K562 (cell line): ENCODE results near the gene ARAF. TPM values are rescaled to one million over a fixed set of nuclear protein-coding genes. Genes with fewer than 3 reads are reported as not detected.

ENCODE experiments used
- ARID1B ChIP-seq: fragments of 450-650 bp; IDR thresholded peaks from 2 replicates; pipeline ENCODE4 v1.6.1; 2016; ENCODE audit warnings: antibody characterized with exemption, mild to moderate bottlenecking, inconsistent platforms
- CTCF ChIP-seq, 3 experiments: IDR thresholded peaks in 2 of 3; conservative IDR thresholded peaks in 1 of 3; 2 replicates each; pipeline ENCODE4 v1.5.1; 2011 to 2012; ENCODE audit warnings: low read length in 3 of 3, mild to moderate bottlenecking in 3 of 3, control low read depth in 2 of 3, improper control_type of control experiment in 1 of 3, inconsistent platforms in 1 of 3, low read depth in 1 of 3, mixed read lengths in 1 of 3, moderate library complexity in 1 of 3; ENCODE audit not compliant: insufficient read depth in 2 of 3
- HIVEP1 ChIP-seq: fragments of 250-450 bp; sonication (Bioruptor Pico); IDR thresholded peaks from 2 replicates; pipeline ENCODE4 v1.4.0; 2020; ENCODE audit warnings: mild to moderate bottlenecking
- HNRNPK ChIP-seq: fragments of 200-400 bp; formaldehyde crosslinking; IDR thresholded peaks from one replicate; pipeline ENCODE4 v1.6.1; 2018; ENCODE audit warnings: mild to moderate bottlenecking, low read depth, low read length; ENCODE audit not compliant: poor library complexity, severe bottlenecking
- IRF9 ChIP-seq: fragments of 450-650 bp; IDR thresholded peaks from 2 replicates; pipeline ENCODE4 v1.6.1; 2016; ENCODE audit warnings: missing biosample characterization, missing genetic modification characterization
- JUN ChIP-seq, 2 experiments: sonication (generic) in 1 of 2; formaldehyde crosslinking in 1 of 2; IDR thresholded peaks; 2 replicates each; pipeline versions ENCODE4 v1.6.1 to v1.8.0; 2012 to 2022; ENCODE audit warnings: borderline replicate concordance in 2 of 2, mild to moderate bottlenecking in 2 of 2, improper control_type of control experiment in 1 of 2, low read depth in 1 of 2, low read length in 1 of 2, missing genetic modification reagents in 1 of 2
- MCM2 ChIP-seq: fragments of 450-650 bp; IDR thresholded peaks from 2 replicates; pipeline ENCODE4 v1.6.1; 2017; ENCODE audit warnings: low read depth, mild to moderate bottlenecking
- MECOM ChIP-seq: fragments of 250-450 bp; sonication (Bioruptor Pico); IDR thresholded peaks from 2 replicates; pipeline ENCODE4 v1.8.0; 2022; ENCODE audit warnings: inconsistent platforms
- NR2C2 ChIP-seq, 2 experiments: fragments of 200-800 bp in 1 of 2; sonication (Bioruptor generic) in 1 of 2; sonication (generic) in 1 of 2; formaldehyde crosslinking in 1 of 2; IDR thresholded peaks; 2 replicates each; pipeline versions ENCODE4 v1.6.1 to v1.8.0; 2016 to 2022; ENCODE audit warnings: mild to moderate bottlenecking in 1 of 2, missing compliant biosample characterization in 1 of 2, missing genetic modification characterization in 1 of 2, missing genetic modification reagents in 1 of 2
- SREBF1 ChIP-seq: fragments of 150-350 bp; IDR thresholded peaks from 2 replicates; pipeline ENCODE4 v1.6.1; 2014; ENCODE audit warnings: antibody characterized with exemption, low read depth, low read length, borderline replicate concordance
- SRF ChIP-seq, 2 experiments: fragments of 250-450, 450-650 bp in 1 of 2; sonication (Bioruptor Pico) in 1 of 2; sonication (generic) in 1 of 2; formaldehyde crosslinking; IDR thresholded peaks; 2 replicates each; pipeline versions ENCODE4 v1.5.0 to v1.5.1; 2020 to 2022; ENCODE audit warnings: mild to moderate bottlenecking in 1 of 2, missing genetic modification reagents in 1 of 2
- TAF7 ChIP-seq: fragments of 450-650 bp; IDR thresholded peaks from 2 replicates; pipeline ENCODE4 v1.6.1; 2016; ENCODE audit warnings: missing genetic modification characterization, missing compliant biosample characterization
- TOE1 ChIP-seq, 2 experiments: fragments of 450-650 bp in 1 of 2; sonication (generic) in 1 of 2; formaldehyde crosslinking in 1 of 2; IDR thresholded peaks; 2 replicates each; pipeline versions ENCODE4 v1.7.1 to v1.8.0; 2016 to 2022; ENCODE audit warnings: borderline replicate concordance in 2 of 2, mild to moderate bottlenecking in 2 of 2, antibody characterized with exemption in 1 of 2, inconsistent platforms in 1 of 2, low read depth in 1 of 2, missing genetic modification reagents in 1 of 2, moderate library complexity in 1 of 2
- WHSC1 ChIP-seq: IDR thresholded peaks from one replicate; pipeline ENCODE4 v1.6.1; 2012; ENCODE audit warnings: low read length, control low read depth, inconsistent platforms
- XRCC3 ChIP-seq: fragments of 450-650 bp; IDR thresholded peaks from 2 replicates; pipeline ENCODE4 v1.6.1; 2017; ENCODE audit warnings: mild to moderate bottlenecking, moderate library complexity
- ZBTB34 ChIP-seq: fragments of 250-450 bp; sonication (Bioruptor Pico); IDR thresholded peaks from 2 replicates; pipeline ENCODE4 v1.8.0; 2021; ENCODE audit warnings: mild to moderate bottlenecking, moderate library complexity
- ZKSCAN1 ChIP-seq: fragments of 150-350 bp; IDR thresholded peaks from 2 replicates; pipeline ENCODE4 v1.6.1; 2016; ENCODE audit warnings: low read depth, low read length
- ZNF280B ChIP-seq: fragments of 250-450 bp; sonication (Bioruptor Pico); IDR thresholded peaks from 2 replicates; pipeline ENCODE4 v1.5.1; 2021; ENCODE audit warnings: mild to moderate bottlenecking
- polyA plus RNA-seq, 8 experiments: library from polyadenylated mRNA; depleted of rRNA in 4 of 8; stranded (reverse) in 5 of 8; unstranded in 3 of 8; fragments of >200 nt; fragmentation: Nextera tagmentation in 2 of 8; fragmentation: Illumina TruSeq in 1 of 8; extraction: Ambion mirVana in 2 of 8; extraction: Trizol in 1 of 8; gene quantifications; 2 replicates each; pipeline versions ENCODE4 v1.2.1 to v1.2.3, GENCODE V29; 2011 to 2014; ENCODE audit warnings: inconsistent platforms in 1 of 8, missing spikeins in 1 of 8
- total RNA-seq, 7 experiments: library from RNA; depleted of rRNA in 6 of 7; stranded (reverse); fragments of >200 nt in 6 of 7; fragmentation: Illumina TruSeq in 2 of 7; extraction: Trizol in 2 of 7; gene quantifications; 2 replicates each; pipeline versions ENCODE4 v1.2.1 to v1.2.3, GENCODE V29; 2011 to 2021; ENCODE audit warnings: low replicate concordance in 1 of 7
- TF ChIP-seq, protein P1 (sequence below), 2 experiments: fragments of 450-650 bp; conservative IDR thresholded peaks; 2 replicates each; pipeline ENCODE4 v1.6.1; 2017; ENCODE audit warnings: mild to moderate bottlenecking in 2 of 2, moderate library complexity in 2 of 2

ARAF gene
- total and polyA plus RNA-seq, 9 of the 15 experiments (the other 6 are each of a cell fraction or from before 2014, with no cell fraction given) = 5.5 to 70.0 (median 29.4) TPM

DNA sequence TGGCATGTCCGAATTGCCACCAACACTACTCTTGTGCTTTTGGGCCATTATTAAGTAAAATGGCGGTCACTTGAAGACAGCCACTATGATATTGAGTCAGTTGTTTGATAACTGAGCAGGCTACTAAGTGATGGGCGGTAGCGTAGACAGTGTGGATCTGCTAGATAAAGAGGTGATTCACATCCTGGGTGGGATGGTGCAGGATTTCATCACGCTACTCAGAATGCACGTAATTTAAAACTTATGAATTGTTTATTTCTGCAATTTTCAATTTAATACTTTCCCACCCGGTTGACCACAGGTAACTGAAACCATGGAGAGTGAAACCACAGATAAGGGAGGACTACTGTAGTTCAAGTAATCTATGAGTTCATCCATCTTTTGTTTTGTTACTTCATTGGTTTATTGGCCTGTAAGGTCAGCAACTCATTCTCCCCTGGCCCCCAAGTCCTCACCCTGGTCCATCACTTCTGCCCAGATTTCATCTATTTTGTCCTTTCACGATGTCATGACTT lies 2.9 kb downstream of the ARAF start (continued):
- TF ChIP-seq CTCF (IDR thresholded peaks at IDR 0.05 in 2 of 3, conservative IDR thresholded peaks at IDR 0.05 in 1 of 3; ENCODE audit: insufficient read depth in 2 of 3, low read depth in 1 of 3, low read length in 3 of 3) (no peak), MECOM (CRISPR knock-in tag) (no peak), HIVEP1 (CRISPR knock-in tag) (no peak), SREBF1 (no peak), JUN (IDR thresholded peaks at IDR 0.05; ENCODE audit: borderline replicate concordance, low read depth, low read length) (peak; percentile 84; the same call in 1 of the 2 replicates), JUN (CRISPR knock-in tag; IDR thresholded peaks at IDR 0.05; ENCODE audit: borderline replicate concordance) (no peak), IRF9 (tag) (peak; percentile 31; the same call in 1 of the 2 replicates), SRF (CRISPR knock-in tag; IDR thresholded peaks at IDR 0.05) (no peak), HNRNPK (no peak), ZNF280B (no peak), XRCC3 (no peak), WHSC1 (no peak), ZBTB34 (CRISPR knock-in tag) (no peak), MCM2 (no peak), TAF7 (no peak), ZKSCAN1 (no peak), TOE1 (IDR thresholded peaks at IDR 0.05; ENCODE audit: borderline replicate concordance) (no peak), TOE1 (CRISPR knock-in tag; IDR thresholded peaks at IDR 0.05; ENCODE audit: borderline replicate concordance, low read depth) (no peak), NR2C2 (CRISPR knock-in tag; IDR thresholded peaks at IDR 0.05) (no peak), NR2C2 (tag; IDR thresholded peaks at IDR 0.05) (peak; percentile 60; the same call in 1 of the 2 replicates), ARID1B (peak; percentile 88)
- TF ChIP-seq, protein P1, sequence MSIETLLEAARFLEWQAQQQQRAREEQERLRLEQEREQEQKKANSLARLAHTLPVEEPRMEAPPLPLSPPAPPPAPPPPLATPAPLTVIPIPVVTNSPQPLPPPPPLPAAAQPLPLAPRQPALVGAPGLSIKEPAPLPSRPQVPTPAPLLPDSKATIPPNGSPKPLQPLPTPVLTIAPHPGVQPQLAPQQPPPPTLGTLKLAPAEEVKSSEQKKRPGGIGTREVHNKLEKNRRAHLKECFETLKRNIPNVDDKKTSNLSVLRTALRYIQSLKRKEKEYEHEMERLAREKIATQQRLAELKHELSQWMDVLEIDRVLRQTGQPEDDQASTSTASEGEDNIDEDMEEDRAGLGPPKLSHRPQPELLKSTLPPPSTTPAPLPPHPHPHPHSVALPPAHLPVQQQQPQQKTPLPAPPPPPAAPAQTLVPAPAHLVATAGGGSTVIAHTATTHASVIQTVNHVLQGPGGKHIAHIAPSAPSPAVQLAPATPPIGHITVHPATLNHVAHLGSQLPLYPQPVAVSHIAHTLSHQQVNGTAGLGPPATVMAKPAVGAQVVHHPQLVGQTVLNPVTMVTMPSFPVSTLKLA (conservative IDR thresholded peaks at IDR 0.05) = no peak
